CD4-positive, alpha-beta T cell treated with Interferon alpha-2 for 1 hour (primary cell): ENCODE data around the gene IZUMO2.
A peak's percentile ranks its signal among the peaks of the same experiment; 100 is the strongest.
"Not testable (repeated sequence)": the region's sequence is repeated elsewhere in the genome, so short reads cannot be mapped to it uniquely, and the experiment has no call there.

Experiments
- DNase-seq, 2 donors: peaks; one replicate each; pipeline ENCODE4 v3.0.0-alpha.2; 2020 to 2022

Gene IZUMO2

GRCh38 chr19:50181121-50181520 lies 18.0 kb upstream of the IZUMO2 start:
- DNase-seq: no peak

GRCh38 chr19:50178859-50179537 lies 15.9 kb upstream of the IZUMO2 start:
- no peak for DNase-seq

- DNase-seq: no peak
Observed at GRCh38 chr19:50178320-50178719, 15.2 kb upstream of the IZUMO2 start.

DNA sequence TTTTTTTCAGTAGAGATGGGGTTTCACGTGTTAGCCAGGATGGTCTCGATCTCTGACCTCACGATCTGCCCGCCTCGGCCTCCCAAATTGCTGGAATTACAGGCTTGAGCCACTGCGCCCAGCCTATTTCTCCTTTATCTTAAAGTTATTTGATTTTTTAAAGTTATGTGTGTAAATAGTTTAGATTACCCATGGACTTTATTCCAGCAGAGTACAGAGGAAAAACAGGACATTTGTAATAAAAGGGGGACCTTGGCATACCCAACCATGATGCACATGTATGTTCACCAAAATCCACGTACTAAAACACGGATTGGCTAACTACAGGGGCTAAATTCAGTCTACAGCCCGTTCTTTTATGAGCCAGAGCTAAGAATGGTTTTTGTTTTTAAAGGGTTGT lies 13.7 kb upstream of the IZUMO2 start:
- DNase-seq: no peak

GRCh38 chr19:50175924-50176323 lies 12.8 kb upstream of the IZUMO2 start:
- DNase-seq: no peak

DNA sequence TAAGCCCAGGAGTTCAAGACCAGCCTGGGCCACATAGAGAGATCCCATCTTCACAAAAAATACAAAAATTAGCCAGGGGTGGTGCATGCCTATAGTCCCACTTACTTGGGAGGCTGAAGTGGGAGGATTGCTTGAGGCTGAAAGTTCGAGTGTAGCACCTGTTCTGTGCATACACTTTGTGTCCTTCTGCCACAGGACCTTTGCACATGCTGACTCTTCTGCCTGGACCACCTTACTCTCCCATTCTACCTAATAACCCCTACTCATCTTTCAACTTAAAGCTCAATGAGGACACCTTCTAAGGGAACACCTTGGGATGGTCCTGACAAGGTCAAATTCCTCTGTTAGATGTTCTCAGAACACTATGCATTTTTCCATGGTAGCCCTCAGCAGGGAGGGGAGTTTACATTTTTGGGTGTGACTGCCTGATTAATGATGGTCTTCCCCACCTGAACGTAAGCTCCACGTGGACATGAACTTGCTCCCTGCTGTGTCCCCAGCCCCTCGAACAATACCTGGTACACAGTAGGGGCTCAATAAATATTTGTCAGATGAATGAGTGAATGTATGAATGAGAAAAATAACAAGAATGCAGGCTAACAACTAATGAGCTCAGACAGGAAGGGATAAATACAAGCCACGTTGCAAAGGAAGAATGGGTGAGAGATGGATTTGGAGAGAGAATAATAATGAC lies 11.2 kb upstream of the IZUMO2 start:
- DNase-seq: no peak

DNA sequence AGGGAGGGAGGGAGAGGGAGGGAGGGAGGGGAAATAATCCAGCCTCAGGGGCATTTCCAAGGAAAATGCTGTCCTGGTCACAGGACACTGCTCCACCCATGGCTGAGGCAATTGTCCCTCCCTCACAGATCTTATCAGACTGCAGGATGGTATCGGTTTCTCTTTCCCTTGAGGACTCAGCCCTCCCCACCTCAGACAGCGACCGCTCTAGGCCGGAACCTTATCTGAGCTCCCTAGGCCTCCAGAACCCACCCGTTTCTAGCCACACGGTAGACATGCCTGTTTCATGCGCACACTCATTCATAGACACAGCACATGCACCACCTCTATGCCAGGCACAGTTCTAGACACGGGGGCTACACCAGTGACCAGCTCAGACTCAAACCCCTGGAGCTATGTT lies 10.0 kb upstream of the IZUMO2 start:
- DNase-seq: peak in 1 of 2 donors; percentile 21

- no peak for DNase-seq
Observed at GRCh38 chr19:50172726-50173125, 9.6 kb upstream of the IZUMO2 start.

DNA sequence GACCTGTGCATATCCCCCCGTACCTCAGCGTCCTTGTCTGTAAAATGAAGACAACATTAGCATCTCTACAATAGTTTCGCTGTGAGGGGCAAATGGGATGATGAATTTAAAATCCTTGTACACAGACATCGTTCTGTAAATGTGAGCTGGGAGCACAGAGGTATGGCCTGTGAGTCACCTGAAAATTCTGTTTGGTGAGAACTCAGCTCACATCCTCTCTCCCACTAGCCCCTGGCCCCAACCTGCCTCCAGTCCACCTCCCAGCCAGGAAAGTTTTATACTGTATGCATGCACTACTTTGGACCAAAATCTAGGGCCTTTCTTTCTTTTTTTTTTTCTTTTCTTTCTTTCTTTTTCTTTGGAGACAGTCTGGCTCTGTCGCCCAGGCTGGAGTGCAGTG lies 8.7 kb upstream of the IZUMO2 start:
- no peak for DNase-seq

DNA sequence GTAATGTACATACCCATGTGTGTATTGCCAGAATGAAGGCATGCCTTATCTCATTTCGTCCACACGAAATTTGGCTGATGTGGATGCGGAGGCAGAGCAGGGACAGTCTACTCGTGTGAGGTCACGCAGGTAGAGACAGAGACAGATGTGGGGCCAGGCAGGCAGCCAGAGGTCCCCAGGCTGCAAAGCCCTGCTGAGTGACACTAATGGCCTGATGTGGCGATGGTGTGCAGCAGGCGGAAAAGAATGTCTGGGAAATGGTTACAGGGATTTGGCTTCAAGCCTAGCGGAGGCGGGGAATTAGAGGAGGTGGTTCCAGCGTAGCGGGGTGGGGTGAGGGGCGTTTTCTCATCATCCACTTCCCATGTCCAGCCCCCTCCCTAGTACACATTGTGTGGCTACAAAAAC lies 4.2 kb upstream of the IZUMO2 start:
- DNase-seq: no peak

GRCh38 chr19:50159078-50159477 lies 4.0 kb downstream of the IZUMO2 start:
- DNase-seq: no peak

- no peak for DNase-seq
Observed at GRCh38 chr19:50158577-50158976, 4.5 kb downstream of the IZUMO2 start.

GRCh38 chr19:50155520-50156109 lies 7.5 kb downstream of the IZUMO2 start:
- no peak for DNase-seq

- DNase-seq: no peak
Observed at GRCh38 chr19:50154529-50154928, 8.6 kb downstream of the IZUMO2 start.

DNA sequence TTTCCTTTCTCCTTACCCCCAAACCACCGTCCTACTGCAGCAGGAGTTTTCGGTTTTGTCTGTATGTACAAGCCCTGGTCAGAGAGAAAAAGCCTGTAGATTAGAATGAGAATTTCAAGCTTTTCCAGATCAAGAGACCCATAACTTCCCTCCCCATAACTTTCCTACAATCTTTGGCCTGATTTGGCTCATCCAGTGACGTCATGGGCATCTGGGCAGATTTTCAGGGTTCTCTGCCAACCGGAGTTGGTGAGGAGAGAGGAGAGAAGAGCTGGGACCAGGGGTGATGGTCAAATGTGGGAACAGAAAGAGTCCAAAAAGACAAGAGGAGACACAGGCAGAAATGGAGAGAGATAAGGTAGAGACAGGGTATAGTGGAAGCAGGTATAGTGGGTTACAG lies 10.5 kb downstream of the IZUMO2 start:
- no peak for DNase-seq

DNA sequence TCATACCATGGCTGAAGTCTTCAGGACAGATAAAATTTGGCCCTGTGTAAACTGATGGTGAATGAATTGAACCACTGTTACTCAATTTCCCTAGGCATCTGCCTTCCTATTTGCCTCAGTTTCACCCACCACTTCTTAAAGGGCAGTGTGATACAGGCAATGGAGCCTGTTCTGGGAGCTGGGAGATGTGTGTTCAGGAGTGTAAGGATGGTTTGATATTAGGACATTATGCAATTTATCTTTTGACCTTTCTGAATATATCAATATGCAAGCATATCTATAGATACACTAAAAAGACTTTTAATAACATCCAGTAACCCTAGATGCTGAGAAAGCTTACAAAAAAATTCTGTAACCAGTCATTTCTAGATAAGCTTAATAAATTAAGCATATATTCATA lies 14.6 kb downstream of the IZUMO2 start:
- DNase-seq: no peak

DNA sequence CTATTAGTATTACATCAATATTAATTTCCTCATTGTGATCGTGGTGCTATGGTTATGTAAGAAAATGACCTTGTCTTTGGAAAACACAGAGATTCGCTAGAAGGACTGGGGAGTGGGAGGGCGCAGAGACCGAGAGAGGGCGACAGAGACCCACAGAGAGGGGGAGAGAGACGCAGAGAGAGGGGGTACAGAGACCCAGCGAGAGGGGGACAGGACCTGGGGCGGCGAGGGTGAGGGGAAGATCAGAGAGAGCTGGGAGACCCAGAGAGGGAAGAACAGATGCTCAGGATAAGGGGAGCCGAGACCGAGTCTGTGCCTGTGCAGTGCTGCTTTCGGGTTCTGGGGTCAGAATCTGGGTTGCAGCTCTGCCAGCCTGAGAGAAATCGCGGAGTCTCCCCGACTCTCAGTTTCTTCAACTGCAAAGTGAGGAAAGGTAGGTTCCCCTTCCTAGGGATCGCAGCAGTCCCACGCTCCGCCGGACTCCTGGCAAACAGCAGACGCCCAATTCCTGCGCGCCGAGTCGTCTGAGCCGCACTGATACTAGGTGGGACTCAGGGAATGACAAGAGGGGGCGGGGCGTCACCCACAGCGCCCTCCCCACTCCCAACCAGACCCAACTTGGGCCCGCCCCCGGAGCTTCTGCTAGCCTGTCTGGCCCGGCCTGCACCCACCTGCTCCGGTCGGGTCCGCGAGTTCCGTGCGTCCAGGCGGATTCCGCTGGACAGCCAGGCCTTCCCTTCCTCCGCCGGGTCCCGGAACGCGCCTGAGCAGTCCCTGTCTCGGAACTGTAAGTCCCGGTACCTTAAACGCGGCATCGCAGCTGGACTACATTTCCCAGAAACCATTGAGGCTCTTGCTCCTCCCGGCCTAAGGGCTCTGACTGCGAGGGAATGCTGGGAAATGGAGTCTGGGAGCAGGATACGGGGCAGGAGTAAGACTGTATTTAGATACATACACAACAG lies 15.3 kb downstream of the IZUMO2 start:
- peak; percentile 77 to 79 for DNase-seq

- DNase-seq: not testable (repeated sequence)
Observed at GRCh38 chr19:50141921-50142320, 21.2 kb downstream of the IZUMO2 start.

- not testable (repeated sequence) for DNase-seq
Observed at GRCh38 chr19:50140118-50140845, 22.8 kb downstream of the IZUMO2 start.

GRCh38 chr19:50136603-50137365 lies 26.3 kb downstream of the IZUMO2 start:
- DNase-seq: not testable (repeated sequence)

GRCh38 chr19:50135856-50136602 lies 27.1 kb downstream of the IZUMO2 start:
- DNase-seq: not testable (repeated sequence)
